T-helper 22 cell (primary cell): ENCODE results near the gene PRKCG.
"Not testable (repeated sequence)": the region's sequence is repeated elsewhere in the genome, so short reads cannot be mapped to it uniquely, and the experiment has no call there.

Experiments
- DNase-seq: peaks from one replicate; pipeline ENCODE4 v3.0.0-alpha.2; 2020; ENCODE audit warnings: low read depth

PRKCG gene

DNA sequence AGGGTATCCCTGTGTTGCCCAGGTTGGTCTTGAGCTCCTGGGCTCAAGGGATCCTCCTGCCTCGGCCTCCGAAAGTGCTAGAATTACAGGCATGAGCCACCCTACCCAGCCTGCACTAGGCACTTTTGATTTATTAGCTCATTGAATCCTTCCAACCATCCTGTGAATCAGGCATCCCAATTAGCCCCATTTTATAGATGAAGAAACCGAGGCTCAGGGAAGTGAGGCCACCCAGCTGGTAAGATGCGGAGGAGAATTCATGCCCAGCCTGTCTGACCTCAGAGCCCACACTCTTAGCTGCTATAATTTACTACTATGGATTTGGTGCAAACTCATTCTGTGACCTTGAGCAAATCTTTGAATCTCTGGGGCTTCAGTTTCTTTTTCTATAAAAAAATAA, 62.9 kb downstream of the PRKCG start:
- no peak for DNase-seq

DNA sequence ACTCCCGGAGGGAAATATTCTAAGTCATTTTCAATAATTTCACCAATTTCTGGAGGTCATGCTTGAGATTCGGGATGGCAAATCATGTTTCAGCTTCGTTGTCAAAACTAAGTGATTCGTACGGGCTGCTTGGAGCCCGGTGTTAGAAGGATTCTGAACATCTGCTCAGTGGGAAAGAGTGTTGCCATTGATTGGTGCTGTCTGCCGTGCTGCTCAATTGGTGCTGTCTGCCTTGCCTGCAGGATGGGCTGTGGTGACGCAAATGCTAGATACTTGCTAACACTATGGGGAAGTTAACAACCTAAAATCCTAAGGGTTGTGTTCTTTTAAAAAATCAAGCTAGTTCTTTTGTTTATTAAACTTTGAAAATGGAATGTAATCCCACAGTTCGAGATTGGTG, 63.4 kb downstream of the PRKCG start:
- no peak for DNase-seq

DNA sequence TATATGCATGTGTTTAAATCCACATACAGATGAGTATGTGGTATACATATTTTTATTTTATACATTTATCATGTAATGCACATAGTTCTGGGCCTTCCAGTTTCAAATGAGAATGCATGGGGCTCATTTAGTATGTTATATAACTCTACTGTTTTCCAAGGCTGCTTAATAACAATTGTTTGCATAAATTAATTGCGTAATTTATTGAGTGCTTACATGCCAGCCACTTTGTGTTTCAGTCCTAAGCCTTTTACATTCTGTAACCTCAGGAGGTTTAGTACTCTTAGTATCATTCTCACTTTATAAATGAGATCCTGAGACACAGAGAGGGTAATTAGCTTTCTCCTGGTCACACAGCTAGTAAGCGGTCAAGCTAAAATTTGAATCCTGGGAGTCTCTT, 64.0 kb downstream of the PRKCG start:
- DNase-seq: no peak

DNA sequence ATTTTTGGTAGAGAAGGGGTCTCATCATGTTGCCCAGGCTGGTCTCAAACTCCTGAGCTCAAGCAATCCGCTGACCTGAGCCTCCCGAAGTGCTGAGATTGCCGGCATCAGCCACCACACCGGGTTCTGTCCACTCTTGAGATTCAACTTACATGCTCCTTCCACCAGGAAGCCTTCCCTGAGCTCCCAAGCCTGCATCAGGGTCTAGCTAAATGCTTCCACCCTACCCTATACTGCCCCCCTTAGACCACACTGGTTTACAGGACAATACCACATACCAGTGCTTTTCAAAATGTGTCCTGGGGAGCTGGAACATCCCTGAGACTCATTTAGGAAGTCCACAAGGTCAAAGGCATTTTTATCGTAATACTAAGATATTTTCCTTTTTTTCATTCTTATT, 65.6 kb downstream of the PRKCG start:
- no peak for DNase-seq

DNA sequence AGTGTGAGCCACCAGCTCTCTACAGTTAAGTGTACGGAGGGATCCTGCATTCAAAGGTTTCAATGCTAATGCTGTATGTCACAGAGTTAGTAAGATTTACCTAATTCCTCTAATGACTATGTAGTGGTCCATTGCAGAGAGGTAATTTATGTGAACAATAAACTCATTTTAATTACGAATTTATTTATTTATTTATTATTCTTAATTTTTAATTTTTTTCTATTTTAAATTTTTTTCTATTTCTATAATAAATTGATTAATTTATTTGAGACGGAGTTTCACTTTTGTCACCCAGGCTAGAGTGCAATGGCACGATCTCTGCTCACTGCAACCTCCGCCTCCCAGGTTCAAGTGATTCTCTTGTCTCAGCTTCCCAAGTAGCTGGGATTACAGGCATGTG, 66.6 kb downstream of the PRKCG start:
- DNase-seq: not testable (repeated sequence)

DNA sequence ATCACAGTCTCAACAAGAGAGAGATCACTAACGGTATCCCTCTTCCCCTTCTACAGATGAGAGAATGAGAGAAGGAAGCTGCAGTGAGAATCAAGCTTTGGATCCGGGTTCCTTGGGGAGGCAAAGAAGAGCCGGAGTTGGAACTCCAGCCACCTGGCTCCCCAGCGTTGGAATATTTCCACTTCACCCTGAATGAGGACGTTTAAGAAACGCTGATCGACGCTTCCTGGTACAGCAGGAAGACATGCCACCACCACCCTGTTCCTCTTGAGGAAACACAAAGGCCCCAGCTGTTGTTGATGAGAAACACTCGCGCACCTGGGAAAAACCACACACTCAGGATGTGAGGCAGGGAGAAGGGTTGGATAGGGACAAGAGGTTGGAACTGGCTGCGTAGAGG, 69.4 kb downstream of the PRKCG start:
- no peak for DNase-seq

DNA sequence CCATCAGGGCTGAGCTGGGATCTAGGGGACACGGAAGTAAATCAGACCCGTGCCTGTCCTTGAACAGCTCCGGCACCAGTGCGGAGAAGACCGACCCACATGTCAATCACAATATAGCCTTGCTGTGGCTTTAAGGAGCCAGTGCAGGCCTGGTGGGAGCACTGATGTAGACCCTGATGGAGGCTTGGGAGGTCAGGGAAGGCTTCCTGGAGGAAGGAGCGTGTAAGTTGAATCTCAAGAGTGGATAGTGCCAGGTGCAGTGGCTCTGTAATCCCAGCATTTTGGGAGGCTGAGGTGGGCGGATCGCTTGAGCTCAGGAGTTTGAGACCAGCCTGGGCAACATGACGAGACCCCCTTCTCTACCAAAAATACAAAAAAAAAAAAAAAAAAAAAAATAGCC, 70.0 kb downstream of the PRKCG start:
- DNase-seq: no peak

DNA sequence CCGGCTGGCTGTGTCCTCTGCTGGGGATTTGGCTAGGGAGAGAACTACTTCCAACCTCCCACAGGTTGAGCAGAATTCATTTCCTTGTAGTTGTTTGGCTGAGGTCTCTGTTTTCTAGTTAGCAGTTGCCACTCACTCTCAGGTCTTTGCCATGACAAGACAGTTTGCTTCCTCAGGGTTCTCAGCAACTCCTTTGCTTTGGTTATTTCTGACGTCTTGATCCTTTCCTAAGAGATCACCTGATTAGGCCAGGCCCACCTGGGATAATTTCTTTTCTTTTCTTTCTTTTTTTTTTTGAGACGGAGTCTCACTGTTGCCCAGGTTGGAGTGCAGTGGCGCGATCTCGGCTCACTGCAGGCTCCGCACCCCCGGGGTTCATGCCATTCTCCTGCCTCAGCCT, 71.4 kb downstream of the PRKCG start:
- no peak for DNase-seq
